ENCODE results near the gene ATP8B2. TPM values are rescaled to one million over a fixed set of nuclear protein-coding genes. Genes with fewer than 3 reads are reported as not detected.
"Not testable (repeated sequence)": the region's sequence is repeated elsewhere in the genome, so short reads cannot be mapped to it uniquely, and the experiment has no call there.

ATP8B2 gene
- total RNA-seq, 4 donors from 2014 or later, result 9.1 to 30.8 (median 19.6) TPM

DNA sequence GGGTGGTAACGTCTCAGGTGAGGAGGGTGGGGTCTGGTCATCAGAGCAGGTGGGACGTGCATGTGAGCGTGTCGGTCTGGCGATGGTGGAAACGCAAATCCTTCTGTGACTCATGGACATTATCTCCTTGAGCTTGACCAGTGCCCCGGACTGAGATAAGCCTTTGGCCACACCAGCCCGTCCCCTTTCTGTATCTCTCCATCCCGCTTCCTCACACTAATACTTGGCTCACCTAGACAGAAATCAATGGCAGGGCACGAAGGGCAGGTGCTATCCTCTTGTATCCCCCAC lies 12.3 kb upstream of the ATP8B2 start:
- no peak for DNase-seq (ENCODE audit: low spot score in 2 of 2)
- no peak overlapping the region for H3K4me3 ChIP-seq (ENCODE audit: low read depth, poor library complexity, severe bottlenecking)
- TF ChIP-seq, protein P1, sequence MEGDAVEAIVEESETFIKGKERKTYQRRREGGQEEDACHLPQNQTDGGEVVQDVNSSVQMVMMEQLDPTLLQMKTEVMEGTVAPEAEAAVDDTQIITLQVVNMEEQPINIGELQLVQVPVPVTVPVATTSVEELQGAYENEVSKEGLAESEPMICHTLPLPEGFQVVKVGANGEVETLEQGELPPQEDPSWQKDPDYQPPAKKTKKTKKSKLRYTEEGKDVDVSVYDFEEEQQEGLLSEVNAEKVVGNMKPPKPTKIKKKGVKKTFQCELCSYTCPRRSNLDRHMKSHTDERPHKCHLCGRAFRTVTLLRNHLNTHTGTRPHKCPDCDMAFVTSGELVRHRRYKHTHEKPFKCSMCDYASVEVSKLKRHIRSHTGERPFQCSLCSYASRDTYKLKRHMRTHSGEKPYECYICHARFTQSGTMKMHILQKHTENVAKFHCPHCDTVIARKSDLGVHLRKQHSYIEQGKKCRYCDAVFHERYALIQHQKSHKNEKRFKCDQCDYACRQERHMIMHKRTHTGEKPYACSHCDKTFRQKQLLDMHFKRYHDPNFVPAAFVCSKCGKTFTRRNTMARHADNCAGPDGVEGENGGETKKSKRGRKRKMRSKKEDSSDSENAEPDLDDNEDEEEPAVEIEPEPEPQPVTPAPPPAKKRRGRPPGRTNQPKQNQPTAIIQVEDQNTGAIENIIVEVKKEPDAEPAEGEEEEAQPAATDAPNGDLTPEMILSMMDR (IDR thresholded peaks at IDR 0.05), result no peak
- TF ChIP-seq POLR2A (IDR thresholded peaks at IDR 0.05), result no peak
- intact Hi-C loops (cut with DNase I; ENCODE audit: low total_unique reads), result no loop called here
- 84 to 85% methylated on average over 10 of the region's 10 CpGs for WGBS, 2 donors

DNA sequence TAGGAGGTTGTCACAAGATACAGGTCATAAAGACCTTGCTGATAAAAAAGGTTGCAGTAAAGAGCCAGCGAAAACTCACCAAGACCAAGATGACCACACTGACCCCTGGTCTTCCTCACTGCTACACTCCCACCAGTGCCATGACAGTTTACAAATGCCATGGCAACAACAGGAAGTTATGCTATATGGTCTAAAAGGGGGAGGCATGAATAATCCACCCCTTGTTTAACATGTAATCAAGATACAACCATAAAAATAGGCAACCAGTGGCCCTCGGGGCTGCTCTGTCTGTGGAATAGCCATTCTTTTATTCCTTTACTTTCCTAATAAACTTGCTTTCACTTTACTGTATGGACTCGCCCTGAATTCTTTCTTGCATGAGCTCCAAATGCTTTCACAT lies 11.1 kb upstream of the ATP8B2 start:
- 75 to 77% methylated on average over 3 of the region's 3 CpGs for WGBS, 2 donors
- intact Hi-C loops (cut with DNase I; ENCODE audit: low total_unique reads); DNase-seq (ENCODE audit: low spot score in 2 of 2): not testable (repeated sequence)

DNA sequence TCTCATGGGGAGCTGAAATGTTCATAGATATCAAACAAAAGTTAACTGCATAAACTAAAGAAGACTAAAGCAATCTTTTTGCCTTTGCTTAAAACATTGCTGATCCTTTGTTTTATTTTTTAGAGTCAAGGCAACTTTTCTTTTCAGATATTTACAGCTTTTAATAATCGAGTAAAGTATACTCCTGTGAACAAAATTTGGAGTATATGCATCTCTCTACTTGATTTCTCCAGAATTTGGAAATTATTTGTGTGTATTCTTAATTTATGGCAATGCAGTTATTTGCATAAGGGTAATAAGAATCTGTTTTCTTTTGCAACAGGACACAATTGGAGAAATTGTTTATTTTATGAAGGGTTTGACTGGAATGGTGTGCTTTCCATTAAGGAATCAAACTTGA lies 8.6 kb upstream of the ATP8B2 start:
- TF ChIP-seq POLR2A (IDR thresholded peaks at IDR 0.05), result no peak
- TF ChIP-seq, protein P1 (IDR thresholded peaks at IDR 0.05), result no peak
- DNase-seq (ENCODE audit: low spot score in 2 of 2), result no peak
- 86 to 88% methylated on average over 1 of the region's 1 CpG for WGBS, 2 donors
- intact Hi-C loops (cut with DNase I; ENCODE audit: low total_unique reads), result no loop called here
- H3K4me3 ChIP-seq (ENCODE audit: low read depth, poor library complexity, severe bottlenecking), result no peak overlapping the region

More for the DNA sequence above, 11.1 kb upstream of the ATP8B2 start:
- not testable (repeated sequence) for H3K4me3 ChIP-seq (ENCODE audit: low read depth, poor library complexity, severe bottlenecking)

DNA sequence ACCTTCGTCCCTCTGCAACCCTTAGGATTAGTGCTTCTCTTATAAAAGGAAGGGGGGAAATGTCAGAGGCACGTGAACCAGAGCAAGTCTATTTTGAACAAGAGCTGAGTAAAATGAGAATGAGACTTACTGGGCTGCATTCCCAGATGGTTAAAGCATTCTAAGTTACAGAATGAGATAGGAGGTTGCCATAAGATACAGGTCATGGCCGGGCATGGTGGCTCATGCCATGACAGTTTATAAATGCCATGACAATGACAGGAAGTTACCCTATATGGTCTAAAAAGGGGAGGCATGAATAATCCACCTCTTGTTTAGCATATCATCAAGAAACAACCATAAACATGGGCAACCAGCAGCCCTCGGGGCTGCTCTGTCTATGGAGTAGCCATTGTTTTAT lies 6.9 kb upstream of the ATP8B2 start:
- no peak overlapping the region for H3K4me3 ChIP-seq (ENCODE audit: low read depth, poor library complexity, severe bottlenecking)
- no peak for DNase-seq (ENCODE audit: low spot score in 2 of 2)
- intact Hi-C loops (cut with DNase I; ENCODE audit: low total_unique reads), result no loop called here
- TF ChIP-seq, protein P1 (IDR thresholded peaks at IDR 0.05), result no peak
- TF ChIP-seq POLR2A (IDR thresholded peaks at IDR 0.05), result no peak
- WGBS, 2 donors, result 72 to 81% methylated on average over 4 of the region's 4 CpGs

DNA sequence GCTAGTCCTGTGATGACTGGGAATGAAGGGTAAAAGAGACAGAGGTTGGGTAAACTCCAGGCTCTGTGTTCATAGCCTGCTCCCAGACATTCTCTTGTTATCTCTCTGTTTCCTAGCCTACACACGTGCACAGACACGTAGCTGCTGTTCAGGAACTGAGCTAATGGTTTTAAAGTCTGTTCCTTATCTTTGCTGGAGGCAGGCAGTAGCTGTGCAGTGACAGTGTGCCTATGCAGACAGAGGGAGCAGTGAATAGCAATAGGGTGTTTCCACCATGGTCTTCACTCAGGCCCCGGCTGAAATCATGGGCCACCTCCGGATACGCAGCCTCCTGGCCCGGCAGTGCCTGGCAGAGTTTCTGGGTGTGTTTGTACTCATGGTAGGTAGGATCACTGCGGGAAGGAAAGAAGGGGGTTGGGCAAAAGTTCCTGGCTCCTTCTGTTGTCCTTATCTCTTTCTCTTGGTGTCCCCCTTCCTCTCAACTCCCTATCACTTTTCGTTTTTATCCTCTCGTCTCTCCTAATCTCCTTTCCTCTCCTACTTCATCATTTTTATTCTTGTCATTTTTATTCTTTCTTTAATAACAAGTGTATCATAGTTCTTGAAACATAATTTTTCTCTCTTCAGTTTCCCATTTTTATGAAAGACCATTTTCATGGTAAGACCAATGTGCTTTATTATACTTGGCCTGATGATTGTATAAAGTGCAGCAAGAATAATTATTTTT lies 4.3 kb upstream of the ATP8B2 start, which contains the start of gene AQP10:
Gene AQP10 (plus strand): TSS at position 212 of the 727 bp plus-strand sequence. CDS start 63 bp downstream, at position 275.
- intact Hi-C loops (cut with DNase I; ENCODE audit: low total_unique reads), result no loop called here
- no peak for TF ChIP-seq POLR2A (IDR thresholded peaks at IDR 0.05)
- TF ChIP-seq, protein P1 (IDR thresholded peaks at IDR 0.05), result no peak
- DNase-seq (ENCODE audit: low spot score in 2 of 2), result no peak
- WGBS, 2 donors, result 23 to 25% methylated on average over 9 of the region's 9 CpGs
- H3K4me3 ChIP-seq (ENCODE audit: low read depth, poor library complexity, severe bottlenecking), result no peak within 1 kb of the TSS

DNA sequence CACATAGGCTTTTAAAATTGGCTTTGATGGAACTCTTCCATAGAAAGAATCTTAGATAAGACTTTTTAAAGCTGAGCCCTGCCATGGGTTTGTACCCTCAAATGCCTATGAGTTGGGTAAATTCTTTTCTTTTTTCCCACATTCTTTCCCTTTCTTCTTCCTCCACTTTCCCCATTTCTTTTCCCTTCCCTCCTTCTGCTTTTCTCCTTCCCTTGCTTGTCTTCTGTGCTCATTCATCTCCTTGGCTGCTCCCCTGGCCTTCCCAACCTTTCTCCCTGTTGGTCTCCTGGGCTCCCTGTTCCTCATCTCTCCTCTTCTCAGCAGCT lies 3.8 kb upstream of the ATP8B2 start:
- DNase-seq (ENCODE audit: low spot score in 2 of 2); H3K4me3 ChIP-seq (ENCODE audit: low read depth, poor library complexity, severe bottlenecking); intact Hi-C loops (cut with DNase I; ENCODE audit: low total_unique reads): not testable (repeated sequence)

DNA sequence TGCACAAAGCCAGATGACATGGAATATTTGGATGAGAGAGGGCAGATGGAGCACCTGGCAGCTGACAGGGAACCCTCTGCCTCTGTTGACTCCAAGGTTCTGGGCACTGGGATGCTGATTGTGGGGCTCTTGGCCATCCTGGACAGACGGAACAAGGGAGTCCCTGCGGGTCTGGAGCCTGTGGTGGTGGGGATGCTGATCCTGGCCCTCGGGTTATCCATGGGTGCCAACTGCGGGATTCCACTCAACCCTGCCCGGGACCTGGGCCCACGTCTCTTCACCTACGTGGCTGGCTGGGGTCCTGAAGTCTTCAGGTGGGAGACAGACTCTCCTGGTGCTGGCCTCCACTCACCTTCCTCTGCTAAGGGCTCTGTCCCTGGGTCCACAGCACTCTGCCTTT lies 1.8 kb upstream of the ATP8B2 start:
- peak in 1 of 2 donors; percentile 80 for DNase-seq (ENCODE audit: low spot score in 2 of 2)
- TF ChIP-seq POLR2A (IDR thresholded peaks at IDR 0.05), result no peak
- TF ChIP-seq, protein P1 (IDR thresholded peaks at IDR 0.05), result no peak
- intact Hi-C loops (cut with DNase I; ENCODE audit: low total_unique reads), result no loop called here
- H3K4me3 ChIP-seq (ENCODE audit: low read depth, poor library complexity, severe bottlenecking), result no peak overlapping the region
- WGBS, 2 donors, result 83 to 92% methylated on average over 5 of the region's 7 CpGs
